K562 (cell line): ENCODE results near the gene BCL2L1. TPM values are rescaled to one million over a fixed set of nuclear protein-coding genes. Genes with fewer than 3 reads are reported as not detected.

ENCODE experiments used
- ATF3 ChIP-seq, 2 experiments: fragments of 450-650 bp in 1 of 2; sonication (generic) in 1 of 2; formaldehyde crosslinking in 1 of 2; IDR thresholded peaks in 1 of 2; conservative IDR thresholded peaks in 1 of 2; 2 replicates each; pipeline versions ENCODE4 v1.6.1 to v1.8.1; 2016 to 2023; ENCODE audit warnings: mild to moderate bottlenecking in 2 of 2, moderate library complexity in 2 of 2, inconsistent platforms in 1 of 2, missing genetic modification reagents in 1 of 2
- CREB1 ChIP-seq, 2 experiments: sonication (generic) in 1 of 2; formaldehyde crosslinking in 1 of 2; IDR thresholded peaks; 2 replicates each; pipeline versions ENCODE4 v1.6.1 to v1.8.0; 2012 to 2022; ENCODE audit warnings: inconsistent platforms in 1 of 2, mild to moderate bottlenecking in 1 of 2, missing genetic modification reagents in 1 of 2, moderate library complexity in 1 of 2
- E2F4 ChIP-seq: sonication (generic); formaldehyde crosslinking; IDR thresholded peaks from 2 replicates; pipeline ENCODE4 v1.8.0; 2022; ENCODE audit warnings: mild to moderate bottlenecking, low read depth, missing genetic modification reagents
- E4F1 ChIP-seq: fragments of 250-450 bp; sonication (Bioruptor Pico); IDR thresholded peaks from 2 replicates; pipeline ENCODE4 v1.5.0; 2021; ENCODE audit warnings: mild to moderate bottlenecking, borderline replicate concordance
- ELF1 ChIP-seq: fragments of 200-800 bp; sonication (Bioruptor generic); IDR thresholded peaks from 2 replicates; pipeline ENCODE4 v1.6.1; 2016; ENCODE audit warnings: missing genetic modification characterization, missing compliant biosample characterization
- GATAD2A ChIP-seq: fragments of 450-650 bp; IDR thresholded peaks from 2 replicates; pipeline ENCODE4 v1.6.1; 2017
- NKRF ChIP-seq: fragments of 450-650 bp; IDR thresholded peaks from 2 replicates; pipeline ENCODE4 v1.6.1; 2016; ENCODE audit warnings: borderline replicate concordance
- NRF1 ChIP-seq, 2 experiments: fragments of 450-650 bp; IDR thresholded peaks in 1 of 2; conservative IDR thresholded peaks in 1 of 2; 2 replicates each; pipeline ENCODE4 v1.6.1; 2014; ENCODE audit warnings: mild to moderate bottlenecking in 2 of 2
- SIN3A ChIP-seq, 2 experiments: fragments of 150-350 bp in 1 of 2; IDR thresholded peaks; 2 replicates each; pipeline ENCODE4 v1.6.1; 2011 to 2016; ENCODE audit warnings: borderline replicate concordance in 2 of 2, low read depth in 2 of 2, low read length in 2 of 2, mild to moderate bottlenecking in 2 of 2, moderate library complexity in 2 of 2; ENCODE audit not compliant: control insufficient read depth in 1 of 2
- SMAD4 ChIP-seq: fragments of 250-450 bp; sonication (Bioruptor Pico); conservative IDR thresholded peaks from 2 replicates; pipeline ENCODE4 v1.8.0; 2021; ENCODE audit warnings: inconsistent platforms, mild to moderate bottlenecking, moderate library complexity
- TEAD1 ChIP-seq, 2 experiments: fragments of 450-650 bp in 1 of 2; sonication (generic) in 1 of 2; formaldehyde crosslinking; IDR thresholded peaks; 2 replicates each; pipeline versions ENCODE4 v1.4.0 to v1.8.0; 2020 to 2022; ENCODE audit warnings: mild to moderate bottlenecking in 2 of 2, missing genetic modification reagents in 1 of 2
- WHSC1 ChIP-seq: IDR thresholded peaks from one replicate; pipeline ENCODE4 v1.6.1; 2012; ENCODE audit warnings: low read length, control low read depth, inconsistent platforms
- ZNF592 ChIP-seq: fragments of 450-650 bp; IDR thresholded peaks from 2 replicates; pipeline ENCODE4 v1.6.1; 2017; ENCODE audit warnings: antibody characterized with exemption, mild to moderate bottlenecking
- polyA plus RNA-seq, 8 experiments: library from polyadenylated mRNA; depleted of rRNA in 4 of 8; stranded (reverse) in 5 of 8; unstranded in 3 of 8; fragments of >200 nt; fragmentation: Nextera tagmentation in 2 of 8; fragmentation: Illumina TruSeq in 1 of 8; extraction: Ambion mirVana in 2 of 8; extraction: Trizol in 1 of 8; gene quantifications; 2 replicates each; pipeline versions ENCODE4 v1.2.1 to v1.2.3, GENCODE V29; 2011 to 2014; ENCODE audit warnings: inconsistent platforms in 1 of 8, missing spikeins in 1 of 8
- total RNA-seq, 7 experiments: library from RNA; depleted of rRNA in 6 of 7; stranded (reverse); fragments of >200 nt in 6 of 7; fragmentation: Illumina TruSeq in 2 of 7; extraction: Trizol in 2 of 7; gene quantifications; 2 replicates each; pipeline versions ENCODE4 v1.2.1 to v1.2.3, GENCODE V29; 2011 to 2021; ENCODE audit warnings: low replicate concordance in 1 of 7

The BCL2L1 gene
- total and polyA plus RNA-seq, 9 of the 15 experiments (the other 6 are each of a cell fraction or from before 2014, with no cell fraction given) = 3.3 to 182 (median 120) TPM

- TF ChIP-seq ZNF592 (no peak), SMAD4 (peak; percentile 44; the same call in 1 of the 2 replicates), NRF1 (conservative IDR thresholded peaks at IDR 0.05 in 1 of 2, IDR thresholded peaks at IDR 0.05 in 1 of 2) (peak; percentile 96), SIN3A (IDR thresholded peaks at IDR 0.05; ENCODE audit: borderline replicate concordance in 2 of 2, control insufficient read depth in 1 of 2, low read depth in 2 of 2, low read length in 2 of 2) (peak; percentile 59 to 80; a peak in 3 of 4 replicates), CREB1 (IDR thresholded peaks at IDR 0.05) (0 out of 2 replicates have a peak, but pooled peaks have one; percentile 9), CREB1 (CRISPR knock-in tag; IDR thresholded peaks at IDR 0.05) (no peak), WHSC1 (no peak), E4F1 (no peak), E2F4 (peak; percentile 92), ATF3 (IDR thresholded peaks at IDR 0.05) (no peak), ATF3 (CRISPR knock-in tag; conservative IDR thresholded peaks at IDR 0.05) (peak; percentile 79; the same call in 1 of the 2 replicates), ELF1 (tag) (peak; percentile 94), GATAD2A (0 out of 2 replicates have a peak, but pooled peaks have one; percentile 27), TEAD1 (CRISPR knock-in tag; IDR thresholded peaks at IDR 0.05) (0 out of 4 replicates have a peak, but pooled peaks have one; percentile 13 to 31), NKRF (peak; percentile 91)
Measured at GRCh38 chr20:31738729-31739549, 16.3 kb upstream of the BCL2L1 start, which contains the start of gene TPX2 (continued).
